Middle frontal gyrus (tissue), 1 donor: ENCODE measurements around the gene LIPA.

ENCODE experiments used
- DNase-seq: peaks from one replicate; pipeline ENCODE4 v3.0.0-alpha.2; 2015; ENCODE audit warnings: low spot score; ENCODE audit errors: extremely low spot score

The LIPA gene

DNA sequence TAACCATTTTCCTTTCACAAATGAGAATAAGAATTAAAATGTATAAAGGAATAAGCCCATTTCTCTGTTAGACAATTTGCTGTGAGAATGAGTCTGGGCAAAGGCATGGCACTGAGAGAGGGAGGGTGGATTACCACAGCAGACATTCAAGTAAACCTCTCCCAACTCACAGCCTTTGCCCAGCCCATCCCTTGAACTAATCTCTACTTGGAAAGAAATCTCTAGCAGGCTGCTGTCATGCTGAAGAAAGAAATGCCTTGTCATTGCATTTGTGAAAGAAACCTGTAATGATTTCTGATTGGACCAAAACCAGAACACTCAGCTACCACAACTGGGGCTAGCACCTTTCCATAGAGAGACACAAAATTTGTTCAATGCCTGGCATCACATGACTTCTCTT lies 83.7 kb downstream of the LIPA start:
- DNase-seq: no peak

DNA sequence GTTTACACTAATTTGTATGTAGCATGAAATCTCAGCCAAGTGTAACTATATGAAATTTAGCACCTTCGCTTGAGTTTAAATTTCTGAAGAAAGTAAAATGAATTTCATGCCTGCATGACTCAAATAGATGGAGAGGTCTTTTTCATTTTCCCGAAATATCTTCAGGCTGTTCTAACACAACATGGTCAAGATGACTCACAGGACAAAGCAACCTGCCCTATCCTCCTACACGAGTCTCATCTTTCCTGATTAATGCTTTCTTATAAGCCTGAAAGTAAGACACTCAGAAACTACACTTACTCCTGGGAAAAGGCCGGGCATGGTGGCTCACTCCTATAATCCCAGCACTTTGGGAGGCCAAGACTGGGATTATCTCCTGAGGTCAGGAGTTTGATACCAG lies 85.7 kb downstream of the LIPA start:
- DNase-seq: no peak

DNA sequence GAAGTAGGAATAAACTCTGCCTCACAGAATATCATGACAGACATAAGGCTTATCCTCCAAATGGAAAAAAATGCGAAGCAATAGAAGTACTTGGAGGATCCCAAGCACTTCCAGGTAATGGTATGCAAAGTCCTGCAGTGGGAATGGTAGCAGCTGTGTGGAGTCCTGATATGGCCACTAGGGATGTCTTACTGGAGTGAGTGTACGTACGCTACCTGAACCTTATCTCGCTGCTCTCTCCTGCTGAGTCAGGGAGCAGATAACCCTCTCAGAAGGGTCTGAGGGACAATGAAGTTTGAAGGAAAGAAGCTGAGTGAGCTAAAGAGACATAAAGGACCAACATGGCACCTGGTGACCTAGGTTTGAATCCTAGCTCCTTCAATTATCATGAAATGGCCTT lies 86.7 kb downstream of the LIPA start:
- no peak for DNase-seq

DNA sequence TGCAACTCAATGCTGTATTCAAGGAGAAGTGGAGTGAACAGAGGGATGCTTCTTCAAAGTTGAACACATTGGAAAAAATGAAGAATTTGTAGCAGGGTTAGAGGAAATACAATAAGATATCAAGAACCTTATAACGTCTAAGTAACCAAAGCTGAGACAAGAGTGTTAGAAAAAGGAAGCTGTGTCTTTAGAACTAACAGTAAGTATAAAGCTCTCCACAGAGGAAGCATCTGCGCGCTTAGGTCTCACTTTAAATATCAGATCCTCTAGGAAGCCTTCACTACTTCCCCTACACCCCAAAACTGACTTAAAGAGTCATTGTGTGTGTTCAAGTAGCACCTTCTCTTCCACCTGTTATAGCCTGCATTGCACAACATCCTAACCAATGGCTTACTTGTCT lies 87.5 kb downstream of the LIPA start:
- no peak for DNase-seq
